ENCODE measurements around the gene DNAH11. TPM values are rescaled to one million over a fixed set of nuclear protein-coding genes. Genes with fewer than 3 reads are reported as not detected.
"Not testable (repeated sequence)": the region's sequence is repeated elsewhere in the genome, so short reads cannot be mapped to it uniquely, and the experiment has no call there.

The DNAH11 gene
- total and polyA plus RNA-seq, 8 donors: 0.86 to 7.6 (median 3.5) TPM

- H3K9me3 ChIP-seq: no peaks in the 10 kb centered on the region
- ATAC-seq (peak; percentile 26), DNase-seq (peak in 1 of 4 donors; percentile 10)
- H3K4me3 ChIP-seq: no peak overlapping the region
- TF ChIP-seq CTCF (IDR thresholded peaks at IDR 0.05): no peak
- H3K4me1 ChIP-seq: no peaks in the 10 kb centered on the region
- H3K27me3 ChIP-seq: no peaks in the 10 kb centered on the region
- no peak overlapping the region for H3K27ac ChIP-seq
- intact Hi-C loops (cut with DNase I): no loop called here
- H3K36me3 ChIP-seq: no peaks in the 10 kb centered on the region
These were observed 286.0 kb downstream of the DNAH11 start for GRCh38 chr7:21828841-21829240.

- no peak overlapping the region for H3K4me3 ChIP-seq
- no peak for DNase-seq
- intact Hi-C loops (cut with DNase I): no loop called here
- no peak for TF ChIP-seq CTCF (IDR thresholded peaks at IDR 0.05)
- no peaks in the 10 kb centered on the region for H3K36me3 ChIP-seq
- H3K27ac ChIP-seq: no peak overlapping the region
- H3K9me3 ChIP-seq: no peaks in the 10 kb centered on the region
- no peaks in the 10 kb centered on the region for H3K27me3 ChIP-seq
- no peaks in the 10 kb centered on the region for H3K4me1 ChIP-seq
- no peak for ATAC-seq
These were observed 286.9 kb downstream of the DNAH11 start for GRCh38 chr7:21829731-21830130.

- H3K4me3 ChIP-seq: no peak overlapping the region
- H3K27me3 ChIP-seq: no peaks in the 10 kb centered on the region
- no peak overlapping the region for H3K27ac ChIP-seq
- no peak for DNase-seq
- peaks cover 0 to 5% of the 10 kb centered on the region in 2 donors for H3K9me3 ChIP-seq
- intact Hi-C loops (cut with DNase I): no loop called here
- no peaks in the 10 kb centered on the region for H3K36me3 ChIP-seq
- TF ChIP-seq CTCF (IDR thresholded peaks at IDR 0.05): no peak
- H3K4me1 ChIP-seq: no peaks in the 10 kb centered on the region
- ATAC-seq: no peak
These were observed 301.9 kb downstream of the DNAH11 start for GRCh38 chr7:21844742-21845141.

- intact Hi-C loops (cut with DNase I): no loop called here
- Histone ChIP-seq H3K27ac (peak overlapping the region in 1 of 2 donors; percentile 43), H3K9me3 (peaks cover 0 to 5% of the 10 kb centered on the region in 2 donors), H3K4me3 (no peak overlapping the region), H3K36me3 (no peaks in the 10 kb centered on the region), H3K4me1 (no peaks in the 10 kb centered on the region), H3K27me3 (no peaks in the 10 kb centered on the region)
- ATAC-seq (no peak), DNase-seq (no peak)
- TF ChIP-seq CTCF (IDR thresholded peaks at IDR 0.05): no peak
These were observed 307.9 kb downstream of the DNAH11 start for GRCh38 chr7:21850531-21851285.

GRCh38 chr7:21851559-21851967 lies 308.7 kb downstream of the DNAH11 start:
- no peak overlapping the region for H3K4me3 ChIP-seq
- H3K27ac ChIP-seq: peak overlapping the region in 1 of 2 donors; percentile 43
- no peak for TF ChIP-seq CTCF (IDR thresholded peaks at IDR 0.05)
- DNase-seq (no peak), ATAC-seq (no peak)
- no peaks in the 10 kb centered on the region for H3K36me3 ChIP-seq
- no peaks in the 10 kb centered on the region for H3K27me3 ChIP-seq
- intact Hi-C loops (cut with DNase I): no loop called here
- peaks cover 0 to 5% of the 10 kb centered on the region in 2 donors for H3K9me3 ChIP-seq
- H3K4me1 ChIP-seq: no peaks in the 10 kb centered on the region

GRCh38 chr7:21865631-21866204 lies 322.9 kb downstream of the DNAH11 start:
- DNase-seq; intact Hi-C loops (cut with DNase I); H3K4me3 ChIP-seq; H3K4me1 ChIP-seq; ATAC-seq; H3K36me3 ChIP-seq; H3K9me3 ChIP-seq; H3K27ac ChIP-seq; H3K27me3 ChIP-seq: not testable (repeated sequence)

Data from left lung (tissue), 10 donors.